ENCODE results near the gene SLC12A7.

SLC12A7 gene

DNA sequence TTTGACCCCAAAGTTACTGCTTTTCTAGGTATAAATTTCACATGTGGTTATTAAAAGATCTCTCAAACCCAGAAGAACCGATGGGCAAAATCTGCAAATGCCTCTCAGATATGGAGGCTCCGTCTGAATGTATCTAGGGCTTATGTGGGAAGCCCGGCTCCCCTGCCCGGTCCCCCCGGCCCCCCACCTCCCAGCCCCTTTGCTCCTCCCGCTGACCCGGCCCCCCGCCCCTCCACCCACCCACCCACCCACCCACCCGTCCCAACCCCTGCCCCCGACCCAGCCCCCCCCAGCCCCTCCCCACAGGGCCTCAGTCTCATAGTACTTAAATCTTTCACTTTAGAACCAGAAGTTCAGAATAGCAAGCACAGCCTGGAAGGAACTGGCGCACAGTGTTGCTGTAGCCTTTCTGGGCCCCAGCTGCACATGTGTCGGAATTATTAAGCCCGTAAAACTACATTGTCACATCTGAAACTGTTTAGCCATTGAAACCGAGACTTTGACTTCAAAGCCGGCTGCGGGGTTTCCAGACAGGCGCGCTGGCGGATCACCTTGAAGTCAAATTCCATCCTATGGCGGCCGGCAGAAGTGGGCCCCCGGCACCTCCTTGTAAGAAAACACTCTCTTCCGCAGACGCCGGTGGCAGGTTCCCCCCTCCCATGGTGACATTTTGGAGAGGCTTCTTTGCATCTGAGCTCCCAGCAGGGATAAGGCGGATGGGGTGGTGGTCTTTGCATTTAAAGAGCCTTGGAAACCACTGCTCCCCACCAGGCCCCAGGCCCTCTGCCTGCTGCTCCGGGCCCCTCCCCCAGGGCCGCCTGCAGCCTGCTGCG lies 90.5 kb downstream of the SLC12A7 start:
- DNase-seq (ENCODE audit: low spot score) = no peak
- Mint-ChIP-seq H3K36me3 (ENCODE audit: low read depth) (peaks cover 2% of the 10 kb centered on the region), H3K27ac (no peak overlapping the region), H3K4me3 (no peak overlapping the region), H3K4me1 (ENCODE audit: low read depth) (no peaks in the 10 kb centered on the region), H3K9me3 (no peaks in the 10 kb centered on the region), H3K27me3 (ENCODE audit: low read depth) (no peaks in the 10 kb centered on the region)

DNA sequence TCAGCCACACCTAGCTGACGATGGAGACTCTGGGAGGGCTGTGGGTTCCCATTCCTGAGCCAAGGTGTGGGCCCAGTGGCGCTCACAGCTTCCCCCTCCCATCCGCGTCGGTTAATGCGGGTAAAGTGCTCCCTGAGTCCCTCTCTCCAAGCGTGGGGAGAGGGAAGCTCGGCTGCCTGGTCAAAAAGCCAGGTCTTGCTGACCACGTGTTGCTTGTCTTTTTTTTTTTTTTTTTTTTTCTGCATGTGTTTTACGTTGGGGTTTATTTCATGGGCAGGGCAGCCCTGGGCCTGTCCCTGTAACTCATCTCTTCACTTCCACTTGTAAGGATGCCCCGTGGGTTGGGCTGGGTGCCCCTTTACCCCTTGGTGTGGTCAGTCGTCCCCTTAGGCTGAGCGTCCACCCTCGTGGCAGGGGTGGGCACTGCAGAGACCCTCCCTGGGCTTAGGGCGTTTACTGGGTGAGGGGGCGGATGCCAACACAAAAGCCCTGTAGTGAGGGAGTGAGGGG lies 91.4 kb downstream of the SLC12A7 start:
- H3K9me3 Mint-ChIP-seq = no peaks in the 10 kb centered on the region
- no peak for DNase-seq (ENCODE audit: low spot score)
- H3K27me3 Mint-ChIP-seq (ENCODE audit: low read depth) = no peaks in the 10 kb centered on the region
- H3K4me1 Mint-ChIP-seq (ENCODE audit: low read depth) = no peaks in the 10 kb centered on the region
- peaks cover 4% of the 10 kb centered on the region for H3K36me3 Mint-ChIP-seq (ENCODE audit: low read depth)
- no peak overlapping the region for H3K4me3 Mint-ChIP-seq
- H3K27ac Mint-ChIP-seq = no peak overlapping the region

DNA sequence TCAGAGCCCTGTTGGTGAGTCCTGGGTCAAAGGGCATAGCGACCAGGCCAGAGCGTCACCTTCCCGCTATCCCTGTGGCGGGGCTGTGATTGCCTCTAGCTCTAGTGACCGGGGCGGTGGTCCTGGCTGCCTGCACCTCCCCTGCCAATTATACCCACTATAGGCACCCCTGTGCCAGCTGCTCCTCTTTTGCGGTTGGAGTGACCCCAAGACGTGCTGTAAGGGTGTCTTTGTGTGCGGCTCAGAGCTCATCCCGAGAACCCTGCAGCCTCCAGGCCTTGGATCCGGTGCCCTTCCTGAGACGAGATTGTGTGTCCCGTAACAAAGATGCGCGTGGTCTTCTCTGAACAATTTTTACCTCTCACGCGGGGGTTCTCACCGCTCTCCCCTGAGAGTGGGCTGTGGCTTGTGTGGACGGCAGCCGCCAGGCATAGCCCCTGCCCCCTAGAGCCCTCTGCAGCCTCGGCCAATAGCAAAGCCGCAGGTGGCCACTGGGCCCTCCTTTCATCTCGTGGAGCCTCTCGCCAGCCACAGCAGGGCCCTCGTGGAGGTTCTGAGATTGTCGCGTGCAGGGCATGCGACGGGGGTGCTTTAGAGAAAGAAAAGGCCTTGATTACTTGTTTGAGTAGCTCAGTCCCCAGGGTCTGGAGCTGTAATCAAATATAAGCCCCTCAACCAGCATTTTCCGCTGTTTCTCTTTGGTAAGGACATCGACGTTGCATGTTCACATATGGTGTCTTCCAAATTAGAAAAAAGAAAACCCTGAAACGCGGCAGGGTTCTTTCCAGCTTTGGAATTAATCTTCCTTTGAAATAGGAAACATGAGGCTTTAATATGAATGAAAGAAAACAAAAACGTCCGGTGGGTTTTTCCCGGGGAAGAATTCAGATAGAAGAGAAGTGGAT lies 92.6 kb downstream of the SLC12A7 start:
- no peak overlapping the region for H3K4me3 Mint-ChIP-seq
- no peaks in the 10 kb centered on the region for H3K27me3 Mint-ChIP-seq (ENCODE audit: low read depth)
- no peak overlapping the region for H3K27ac Mint-ChIP-seq
- H3K4me1 Mint-ChIP-seq (ENCODE audit: low read depth) = no peaks in the 10 kb centered on the region
- peaks cover 4% of the 10 kb centered on the region for H3K36me3 Mint-ChIP-seq (ENCODE audit: low read depth)
- H3K9me3 Mint-ChIP-seq = no peaks in the 10 kb centered on the region
- DNase-seq (ENCODE audit: low spot score) = no peak

- no peak overlapping the region for H3K27ac Mint-ChIP-seq
- H3K4me1 Mint-ChIP-seq (ENCODE audit: low read depth) = no peaks in the 10 kb centered on the region
- no peaks in the 10 kb centered on the region for H3K27me3 Mint-ChIP-seq (ENCODE audit: low read depth)
- no peaks in the 10 kb centered on the region for H3K9me3 Mint-ChIP-seq
- DNase-seq (ENCODE audit: low spot score) = no peak
- peaks cover 4% of the 10 kb centered on the region for H3K36me3 Mint-ChIP-seq (ENCODE audit: low read depth)
- no peak overlapping the region for H3K4me3 Mint-ChIP-seq
These were observed 93.3 kb downstream of the SLC12A7 start for GRCh38 chr5:1018596-1018995.

DNA sequence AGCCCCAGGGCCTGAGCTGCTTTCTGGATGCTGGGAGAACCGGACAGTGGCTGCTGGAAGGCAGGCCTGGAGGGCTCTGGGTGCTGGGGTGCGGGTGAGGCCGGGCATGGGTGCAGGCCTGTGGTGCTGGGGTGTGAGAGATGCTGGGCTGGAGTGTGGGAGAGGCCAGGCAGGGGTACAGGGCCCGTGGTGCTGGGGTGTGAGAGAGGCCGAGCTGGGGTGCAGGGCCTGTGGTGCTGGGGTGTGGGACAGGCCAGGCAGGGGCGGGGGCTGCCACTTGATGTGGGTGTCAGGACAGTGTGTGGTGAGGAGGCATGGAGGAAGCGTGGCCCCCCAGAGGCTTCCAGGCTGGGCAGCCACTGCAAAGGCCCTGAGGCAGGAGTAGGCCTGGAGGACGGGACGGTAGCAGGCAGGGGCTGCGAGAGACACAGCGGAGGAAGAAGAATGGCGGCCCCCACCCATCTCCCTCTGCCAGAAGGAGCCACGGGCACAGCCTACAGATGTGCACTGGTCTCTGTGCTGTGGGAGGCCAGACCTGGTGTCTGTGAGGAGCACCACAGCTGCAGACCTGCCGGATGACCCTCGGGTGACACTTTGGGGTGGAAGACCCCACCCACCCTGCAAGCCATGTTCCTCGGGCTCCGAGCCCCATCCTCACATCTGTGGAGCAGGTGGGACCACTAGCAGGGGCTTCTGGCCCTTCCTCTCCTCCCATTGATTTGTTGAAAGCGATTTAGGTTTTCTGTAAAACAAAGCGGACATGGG lies 94.0 kb downstream of the SLC12A7 start:
- Mint-ChIP-seq H3K27me3 (ENCODE audit: low read depth) (no peaks in the 10 kb centered on the region), H3K9me3 (no peaks in the 10 kb centered on the region), H3K4me1 (ENCODE audit: low read depth) (no peaks in the 10 kb centered on the region), H3K36me3 (ENCODE audit: low read depth) (peaks cover 4% of the 10 kb centered on the region), H3K4me3 (no peak overlapping the region), H3K27ac (no peak overlapping the region)
- no peak for DNase-seq (ENCODE audit: low spot score)

DNA sequence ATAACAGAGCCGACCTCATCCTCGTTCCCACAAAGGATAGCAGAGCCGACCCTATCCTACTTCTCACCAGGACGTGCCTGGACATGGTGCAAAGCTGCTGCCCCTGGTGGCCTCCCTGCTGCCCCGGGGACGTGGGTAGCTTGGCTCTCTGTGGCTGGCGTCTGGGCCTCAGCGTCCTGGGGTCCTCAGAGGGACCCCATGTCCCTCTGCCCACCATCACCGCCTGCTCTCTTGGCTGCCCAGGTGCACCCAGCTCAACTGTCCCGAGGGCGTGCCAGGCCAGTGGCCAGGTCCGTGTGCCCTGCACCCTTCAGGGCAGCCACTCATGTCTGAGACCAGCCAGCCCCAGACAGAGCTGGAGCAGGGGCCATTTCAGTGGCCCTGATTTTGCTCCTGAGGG lies 94.8 kb downstream of the SLC12A7 start:
- no peak overlapping the region for H3K27ac Mint-ChIP-seq
- H3K27me3 Mint-ChIP-seq (ENCODE audit: low read depth) = no peaks in the 10 kb centered on the region
- H3K4me3 Mint-ChIP-seq = no peak overlapping the region
- H3K4me1 Mint-ChIP-seq (ENCODE audit: low read depth) = no peaks in the 10 kb centered on the region
- H3K9me3 Mint-ChIP-seq = no peaks in the 10 kb centered on the region
- peaks cover 4% of the 10 kb centered on the region for H3K36me3 Mint-ChIP-seq (ENCODE audit: low read depth)
- no peak for DNase-seq (ENCODE audit: low spot score)

GRCh38 chr5:1016476-1016875 lies 95.4 kb downstream of the SLC12A7 start:
- no peak overlapping the region for H3K27ac Mint-ChIP-seq
- H3K4me3 Mint-ChIP-seq = no peak overlapping the region
- H3K27me3 Mint-ChIP-seq (ENCODE audit: low read depth) = no peaks in the 10 kb centered on the region
- H3K9me3 Mint-ChIP-seq = no peaks in the 10 kb centered on the region
- no peaks in the 10 kb centered on the region for H3K4me1 Mint-ChIP-seq (ENCODE audit: low read depth)
- peaks cover 4% of the 10 kb centered on the region for H3K36me3 Mint-ChIP-seq (ENCODE audit: low read depth)
- no peak for DNase-seq (ENCODE audit: low spot score)

- Mint-ChIP-seq H3K4me3 (no peak overlapping the region), H3K9me3 (no peaks in the 10 kb centered on the region), H3K27ac (no peak overlapping the region), H3K27me3 (ENCODE audit: low read depth) (no peaks in the 10 kb centered on the region), H3K36me3 (ENCODE audit: low read depth) (peaks cover 6% of the 10 kb centered on the region), H3K4me1 (ENCODE audit: low read depth) (peaks cover 3% of the 10 kb centered on the region)
- no peak for DNase-seq (ENCODE audit: low spot score)
These were observed 95.8 kb downstream of the SLC12A7 start for GRCh38 chr5:1016036-1016435.

GRCh38 chr5:1015507-1015906 lies 96.4 kb downstream of the SLC12A7 start:
- H3K27me3 Mint-ChIP-seq (ENCODE audit: low read depth) = no peaks in the 10 kb centered on the region
- no peaks in the 10 kb centered on the region for H3K9me3 Mint-ChIP-seq

DNA sequence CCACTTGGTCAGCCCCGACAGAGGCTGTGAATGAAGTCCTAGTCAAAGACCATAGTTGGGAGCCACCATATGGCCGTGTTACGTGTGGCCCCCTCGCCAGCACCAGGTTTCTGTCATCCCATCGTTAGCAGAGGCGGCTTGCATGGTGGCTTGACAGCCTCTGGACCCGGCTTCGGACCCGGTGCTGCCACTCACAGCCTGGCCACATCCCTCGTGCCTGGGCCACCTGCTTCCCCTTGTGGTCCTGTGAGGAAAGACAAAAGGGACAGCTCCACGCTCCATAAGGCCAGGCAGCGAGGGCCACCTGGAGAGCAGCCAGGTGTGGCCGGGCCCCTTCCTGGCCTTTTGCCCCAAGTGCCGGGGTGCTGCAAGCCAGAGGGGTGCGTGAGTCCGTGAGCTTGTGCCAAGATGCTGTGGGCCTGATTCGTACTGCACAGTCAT lies 97.1 kb downstream of the SLC12A7 start:
- no peaks in the 10 kb centered on the region for H3K9me3 Mint-ChIP-seq
- H3K4me1 Mint-ChIP-seq (ENCODE audit: low read depth) = peaks cover 12% of the 10 kb centered on the region
- no peak overlapping the region for H3K27ac Mint-ChIP-seq
- H3K27me3 Mint-ChIP-seq (ENCODE audit: low read depth) = peaks cover 3% of the 10 kb centered on the region
- DNase-seq (ENCODE audit: low spot score) = no peak
- H3K4me3 Mint-ChIP-seq = no peak overlapping the region
- peaks cover 7% of the 10 kb centered on the region for H3K36me3 Mint-ChIP-seq (ENCODE audit: low read depth)

More at GRCh38 chr5:1015507-1015906, 96.4 kb downstream of the SLC12A7 start:
- H3K36me3 Mint-ChIP-seq (ENCODE audit: low read depth) = peaks cover 7% of the 10 kb centered on the region
- no peak overlapping the region for H3K27ac Mint-ChIP-seq
- H3K4me3 Mint-ChIP-seq = no peak overlapping the region
- H3K4me1 Mint-ChIP-seq (ENCODE audit: low read depth) = peaks cover 6% of the 10 kb centered on the region
- DNase-seq (ENCODE audit: low spot score) = no peak

DNA sequence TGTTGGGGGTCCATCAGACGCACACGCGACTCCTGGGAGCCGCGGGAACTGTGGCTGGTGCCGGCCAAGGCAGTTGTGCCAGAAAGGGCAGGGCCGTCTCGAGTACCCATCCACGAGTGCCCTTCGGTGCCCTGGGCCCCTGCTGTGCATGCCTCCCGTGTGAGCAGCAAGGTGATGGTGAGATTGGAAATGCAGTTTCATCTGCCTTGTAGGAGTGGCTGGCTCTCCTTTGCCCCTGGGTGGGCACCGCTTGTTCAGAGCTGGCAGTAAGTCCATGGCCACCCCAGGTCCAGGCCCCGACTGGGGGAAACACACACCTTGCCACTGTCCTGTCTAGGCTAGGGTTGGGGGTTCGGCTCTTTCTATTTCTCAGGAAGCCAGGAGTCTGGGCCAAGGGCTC lies 97.5 kb downstream of the SLC12A7 start:
- peaks cover 5% of the 10 kb centered on the region for H3K27me3 Mint-ChIP-seq (ENCODE audit: low read depth)
- no peak overlapping the region for H3K27ac Mint-ChIP-seq
- H3K4me3 Mint-ChIP-seq = no peak overlapping the region
- no peak for DNase-seq (ENCODE audit: low spot score)
- peaks cover 14% of the 10 kb centered on the region for H3K4me1 Mint-ChIP-seq (ENCODE audit: low read depth)
- H3K9me3 Mint-ChIP-seq = no peaks in the 10 kb centered on the region
- peaks cover 7% of the 10 kb centered on the region for H3K36me3 Mint-ChIP-seq (ENCODE audit: low read depth)

DNA sequence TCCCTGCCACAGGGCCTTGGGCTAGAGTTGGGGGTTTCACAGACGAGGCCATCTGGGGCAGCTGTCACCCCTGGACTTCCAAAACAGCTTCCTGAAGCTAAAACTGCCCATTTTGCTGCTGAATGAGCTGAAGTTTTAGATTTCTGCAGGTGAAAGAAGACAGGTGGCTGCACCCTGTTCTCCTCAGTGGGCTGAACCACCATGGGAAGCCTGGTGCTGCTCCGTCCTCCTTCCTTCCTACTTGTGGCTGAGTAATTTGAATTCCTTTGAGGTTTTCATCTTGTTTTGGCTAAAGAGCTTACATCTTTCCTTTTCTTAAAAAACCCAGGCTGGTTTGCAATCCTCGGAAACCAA lies 97.9 kb downstream of the SLC12A7 start:
- peaks cover 5% of the 10 kb centered on the region for H3K27me3 Mint-ChIP-seq (ENCODE audit: low read depth)
- H3K36me3 Mint-ChIP-seq (ENCODE audit: low read depth) = peaks cover 7% of the 10 kb centered on the region

DNA sequence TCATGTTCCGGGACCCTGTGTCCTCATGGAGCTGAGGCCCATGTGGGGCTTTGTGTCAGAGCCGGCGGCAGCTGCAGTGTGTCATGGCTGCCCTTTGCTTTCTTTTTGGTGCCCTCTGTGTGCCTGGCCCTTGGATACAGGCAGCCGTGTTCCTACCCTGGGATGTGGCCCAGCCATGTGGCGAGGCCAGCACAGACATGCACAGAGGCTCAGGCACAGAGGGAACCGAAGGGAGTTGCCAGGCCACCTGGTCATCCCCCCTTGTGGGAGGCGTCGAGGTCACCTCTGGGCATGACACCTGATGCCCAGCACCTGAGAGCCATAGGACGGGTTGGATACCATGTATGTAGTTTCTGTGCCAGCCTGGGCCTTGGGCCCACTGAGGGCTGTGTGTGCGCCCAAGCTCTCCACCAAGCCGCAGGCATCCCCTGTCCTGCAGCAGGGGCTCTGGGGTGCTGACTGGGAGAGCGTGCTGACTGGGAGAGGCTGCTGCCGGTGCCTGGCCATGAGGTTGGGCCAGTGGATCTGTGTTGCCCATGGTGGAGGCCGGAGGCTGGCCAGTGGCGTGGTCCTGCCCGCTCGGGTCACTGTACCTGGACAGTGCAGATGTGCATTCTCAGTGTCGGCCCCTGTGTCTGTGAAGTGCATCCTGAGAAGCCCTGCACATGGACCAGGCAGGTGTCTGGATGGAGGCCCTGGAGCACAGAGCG lies 98.5 kb downstream of the SLC12A7 start:
- Mint-ChIP-seq H3K9me3 (no peaks in the 10 kb centered on the region), H3K4me3 (no peak overlapping the region), H3K36me3 (ENCODE audit: low read depth) (peaks cover 7% of the 10 kb centered on the region), H3K27me3 (ENCODE audit: low read depth) (peaks cover 5% of the 10 kb centered on the region), H3K4me1 (ENCODE audit: low read depth) (peaks cover 14% of the 10 kb centered on the region), H3K27ac (no peak overlapping the region)
- DNase-seq (ENCODE audit: low spot score) = no peak

More for the DNA sequence above, 97.9 kb downstream of the SLC12A7 start:
- H3K4me3 Mint-ChIP-seq = no peak overlapping the region
- DNase-seq (ENCODE audit: low spot score) = no peak
- no peaks in the 10 kb centered on the region for H3K9me3 Mint-ChIP-seq
- no peak overlapping the region for H3K27ac Mint-ChIP-seq
- peaks cover 14% of the 10 kb centered on the region for H3K4me1 Mint-ChIP-seq (ENCODE audit: low read depth)

Data from T-helper 2 cell treated with Interferon-gamma antibody and Interleukin-4, amounts not matched to agents 5 μg/mL and 100 μg/mL, for 36 hours (primary cell).